Epithelial cell of esophagus (primary cell): ENCODE results near the gene PARP2.

Source experiments
- DNase-seq: peaks from one replicate; pipeline ENCODE4 v3.0.0; 2010; ENCODE audit warnings: low read depth
- H3K4me3 ChIP-seq: 2 replicates; pipeline ENCODE4 v1.5.1; 2011; ENCODE audit warnings: mild to moderate bottlenecking, low read length, control low read depth
- CTCF ChIP-seq: IDR thresholded peaks from 2 replicates; pipeline ENCODE4 v1.5.1; 2011; ENCODE audit warnings: low read depth, mild to moderate bottlenecking, low read length, control low read depth, inconsistent platforms; ENCODE audit not compliant: insufficient read depth; ENCODE audit errors: missing control alignments

Gene PARP2

GRCh38 chr14:20383032-20383431, 39.6 kb downstream of the PARP2 start:
- DNase-seq: no peak
- no peak overlapping the region for H3K4me3 ChIP-seq
- TF ChIP-seq CTCF: no peak

GRCh38 chr14:20383636-20384035, 40.2 kb downstream of the PARP2 start:
- no peak overlapping the region for H3K4me3 ChIP-seq
- DNase-seq: no peak
- TF ChIP-seq CTCF: no peak

DNA sequence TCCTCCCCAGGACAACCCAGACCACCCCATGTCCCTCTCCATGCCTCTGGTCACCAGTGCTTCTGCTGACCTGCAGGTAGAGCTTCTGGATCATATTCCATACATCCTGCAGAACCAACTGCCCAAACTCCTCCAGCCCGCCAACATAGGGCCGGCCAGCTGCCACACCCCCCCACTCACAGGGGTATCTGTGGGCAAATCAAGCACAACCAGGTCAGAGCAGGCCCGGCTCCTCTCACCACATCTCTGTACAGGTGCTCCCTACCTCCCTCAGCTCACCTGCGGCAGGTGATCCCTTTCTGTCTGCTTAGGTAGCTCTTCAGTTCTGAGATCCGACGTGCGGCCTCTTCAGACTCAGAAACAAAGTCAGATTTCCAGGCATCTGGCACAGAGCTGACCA, 40.9 kb downstream of the PARP2 start:
- H3K4me3 ChIP-seq: no peak overlapping the region
- no peak for TF ChIP-seq CTCF

DNA sequence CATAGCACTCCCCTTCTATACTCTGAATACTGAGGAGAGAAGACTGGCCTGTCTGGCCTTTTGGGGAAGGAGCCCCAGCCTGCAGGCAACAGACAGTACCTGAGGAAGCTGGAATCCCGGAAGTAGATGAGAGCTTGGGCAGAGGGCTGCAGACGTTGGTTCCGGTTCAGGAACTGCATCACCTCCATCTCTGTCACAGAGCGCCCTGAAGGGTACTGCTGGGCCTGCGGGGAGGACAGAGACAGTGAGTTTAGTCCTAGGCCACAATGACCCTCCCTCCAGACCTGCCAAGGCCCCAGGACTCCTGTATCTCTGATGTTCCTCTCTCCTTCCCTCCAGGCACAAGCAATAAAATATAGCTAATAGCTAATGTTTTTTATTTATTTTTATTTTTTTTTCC, 41.5 kb downstream of the PARP2 start:
- no peak overlapping the region for H3K4me3 ChIP-seq
- no peak for DNase-seq
- TF ChIP-seq CTCF: no peak

More for the DNA sequence above, 40.9 kb downstream of the PARP2 start:
- no peak for DNase-seq

GRCh38 chr14:20386276-20386855, 42.9 kb downstream of the PARP2 start:
- H3K4me3 ChIP-seq: no peak overlapping the region
- no peak for TF ChIP-seq CTCF
- DNase-seq: no peak

DNA sequence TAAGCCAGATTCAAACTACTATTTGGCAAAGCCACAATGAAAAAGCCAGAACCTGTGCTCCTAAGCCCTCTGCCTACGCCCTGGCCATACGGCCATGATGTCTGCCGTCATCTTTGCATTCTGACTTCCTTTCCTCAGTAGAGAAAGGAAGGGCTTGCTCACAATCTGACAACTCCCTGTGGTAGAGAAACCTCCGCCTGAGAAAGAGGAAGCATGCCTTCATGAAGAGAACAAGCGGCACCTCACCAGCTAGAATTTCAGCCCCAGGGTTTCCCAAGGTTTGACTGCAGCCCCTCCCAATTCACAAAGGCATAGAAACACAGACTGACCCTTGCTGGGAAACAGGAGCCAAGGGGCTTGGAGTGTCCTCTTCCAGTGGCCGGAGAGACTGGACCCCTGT, 44.1 kb downstream of the PARP2 start:
- no peak for TF ChIP-seq CTCF
- DNase-seq: no peak
- no peak overlapping the region for H3K4me3 ChIP-seq

DNA sequence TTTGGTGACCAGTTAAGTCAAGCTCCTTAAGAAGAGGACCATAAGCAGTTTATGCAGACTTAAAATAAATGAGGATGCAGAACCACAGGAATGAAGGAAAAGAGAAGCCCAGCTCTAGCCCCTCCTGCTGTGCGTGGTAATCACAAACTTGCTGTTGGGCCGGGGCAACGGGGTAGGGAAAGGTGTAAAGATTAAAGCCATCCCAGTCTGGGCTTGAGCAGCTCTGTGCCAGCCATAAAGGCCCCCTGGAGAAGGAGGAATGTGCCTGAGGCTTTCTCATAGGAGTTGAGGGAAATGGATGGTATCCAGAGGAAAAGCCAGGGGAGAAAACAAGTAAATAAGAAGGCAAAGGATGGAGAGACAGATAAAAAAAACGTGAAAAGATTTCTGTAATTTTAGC, 44.7 kb downstream of the PARP2 start:
- no peak for TF ChIP-seq CTCF
- DNase-seq: no peak
- H3K4me3 ChIP-seq: no peak overlapping the region
